NCI-H510A treated with DMSO at 0.1 percent for 48 hours (cell line): Measurements from ENCODE around the gene SPIRE2.
"Not testable (repeated sequence)": the region's sequence is repeated elsewhere in the genome, so short reads cannot be mapped to it uniquely, and the experiment has no call there.

ENCODE experiments used
- DNase-seq: peaks from one replicate; lab custom pipeline; 2025; lab: John Stamatoyannopoulos, UW

The SPIRE2 gene

GRCh38 chr16:89898201-89898967, 70.1 kb downstream of the SPIRE2 start:
- DNase-seq: no peak

- no peak for DNase-seq
Observed at GRCh38 chr16:89899879-89900481, 71.7 kb downstream of the SPIRE2 start.

- DNase-seq: no peak
Observed at GRCh38 chr16:89900885-89901284, 72.6 kb downstream of the SPIRE2 start.

GRCh38 chr16:89902980-89903379, 74.7 kb downstream of the SPIRE2 start:
- no peak for DNase-seq

GRCh38 chr16:89903908-89904515, 75.7 kb downstream of the SPIRE2 start:
- no peak for DNase-seq

- no peak for DNase-seq
Observed at GRCh38 chr16:89904606-89905510, 76.6 kb downstream of the SPIRE2 start.

GRCh38 chr16:89905511-89906139, 77.3 kb downstream of the SPIRE2 start:
- DNase-seq: no peak

- no peak for DNase-seq
Observed at GRCh38 chr16:89906140-89907025, 78.1 kb downstream of the SPIRE2 start.

GRCh38 chr16:89907055-89907814, 79.0 kb downstream of the SPIRE2 start:
- DNase-seq: no peak

GRCh38 chr16:89908236-89908635, 80.0 kb downstream of the SPIRE2 start:
- DNase-seq: no peak

- DNase-seq: no peak
Observed at GRCh38 chr16:89909777-89910716, 81.8 kb downstream of the SPIRE2 start.

GRCh38 chr16:89910717-89911354, 82.6 kb downstream of the SPIRE2 start:
- no peak for DNase-seq

GRCh38 chr16:89911375-89911774, 83.1 kb downstream of the SPIRE2 start:
- no peak for DNase-seq

GRCh38 chr16:89912143-89912542, 83.9 kb downstream of the SPIRE2 start:
- no peak for DNase-seq

- DNase-seq: no peak
Observed at GRCh38 chr16:89912627-89913026, 84.4 kb downstream of the SPIRE2 start.

GRCh38 chr16:89913408-89914387, 85.4 kb downstream of the SPIRE2 start:
- DNase-seq: no peak

GRCh38 chr16:89914642-89915285, 86.5 kb downstream of the SPIRE2 start:
- DNase-seq: not testable (repeated sequence)
